HUES64 (cell line): ENCODE measurements around the gene NKAIN2.
"Not testable (repeated sequence)": the region's sequence is repeated elsewhere in the genome, so short reads cannot be mapped to it uniquely, and the experiment has no call there.

Source experiments
- H3K27ac ChIP-seq: 2 replicates; pipeline ENCODE4 v1.7.0; 2013; ENCODE audit warnings: low read depth, low read length, inconsistent platforms
- H3K27me3 ChIP-seq: 2 replicates; pipeline ENCODE4 v1.6.1; 2013; ENCODE audit warnings: mild to moderate bottlenecking, low read length; ENCODE audit not compliant: insufficient read depth
- H3K36me3 ChIP-seq: 2 replicates; pipeline ENCODE4 v1.6.1; 2013; ENCODE audit warnings: mild to moderate bottlenecking, low read length; ENCODE audit not compliant: insufficient read depth
- H3K4me1 ChIP-seq: 2 replicates; pipeline ENCODE4 v1.6.1; 2013; ENCODE audit warnings: mild to moderate bottlenecking, low read length, moderate library complexity; ENCODE audit not compliant: insufficient read depth
- H3K4me3 ChIP-seq: 2 replicates; pipeline ENCODE4 v1.5.1; 2013; ENCODE audit warnings: mild to moderate bottlenecking, low read length, moderate library complexity
- H3K9ac ChIP-seq: 2 replicates; pipeline ENCODE4 v1.6.1; 2013; ENCODE audit warnings: mild to moderate bottlenecking, low read depth, low read length
- H3K9me3 ChIP-seq: 2 replicates; pipeline ENCODE4 v1.6.1; 2013; ENCODE audit warnings: low read depth, low read length; ENCODE audit not compliant: insufficient read depth
- WGBS: fragments of 150-250, 120-280 bp; methylation state at CpG from one replicate; pipeline ENCODE4 v1.1.7; 2013; ENCODE audit warnings: missing lambda C conversion rate; 5-methylcytosine and 5-hydroxymethylcytosine counted together

The NKAIN2 gene

GRCh38 chr6:124694139-124694705 lies 890.6 kb downstream of the NKAIN2 start:
- no peak overlapping the region for H3K9ac ChIP-seq

GRCh38 chr6:124699038-124699437 lies 895.4 kb downstream of the NKAIN2 start:
- H3K4me1 ChIP-seq, result 0 out of 2 replicates have a peak, but pooled peaks cover 5% of the 10 kb centered on the region
- H3K4me3 ChIP-seq, result no peak overlapping the region
- H3K27me3 ChIP-seq, result no peaks in the 10 kb centered on the region
- no peaks in the 10 kb centered on the region for H3K9me3 ChIP-seq
- no peak overlapping the region for H3K27ac ChIP-seq
- no peak overlapping the region for H3K9ac ChIP-seq
- WGBS, result 94% methylated on average over 2 of the region's 2 CpGs
- H3K36me3 ChIP-seq, result no peaks in the 10 kb centered on the region

More at GRCh38 chr6:124694139-124694705, 890.6 kb downstream of the NKAIN2 start:
- Histone ChIP-seq H3K36me3 (no peaks in the 10 kb centered on the region), H3K4me1 (0 out of 2 replicates have a peak, but pooled peaks cover 8% of the 10 kb centered on the region), H3K27me3 (no peaks in the 10 kb centered on the region), H3K27ac (no peak overlapping the region), H3K4me3 (no peak overlapping the region), H3K9me3 (no peaks in the 10 kb centered on the region)
- WGBS, result 87% methylated on average over 4 of the region's 4 CpGs

GRCh38 chr6:124703541-124703940 lies 899.9 kb downstream of the NKAIN2 start:
- WGBS, result 94% methylated on average over 2 of the region's 2 CpGs
- no peaks in the 10 kb centered on the region for H3K4me1 ChIP-seq
- H3K27me3 ChIP-seq, result no peaks in the 10 kb centered on the region
- no peaks in the 10 kb centered on the region for H3K36me3 ChIP-seq
- no peak overlapping the region for H3K4me3 ChIP-seq
- H3K27ac ChIP-seq, result no peak overlapping the region
- no peaks in the 10 kb centered on the region for H3K9me3 ChIP-seq
- no peak overlapping the region for H3K9ac ChIP-seq

- not testable (repeated sequence) for H3K27me3 ChIP-seq, H3K4me3 ChIP-seq, H3K9ac ChIP-seq, H3K9me3 ChIP-seq, H3K27ac ChIP-seq, H3K4me1 ChIP-seq, H3K36me3 ChIP-seq
- 86% methylated on average over 17 of the region's 17 CpGs for WGBS
Observed at GRCh38 chr6:124712532-124712931, 908.9 kb downstream of the NKAIN2 start.

DNA sequence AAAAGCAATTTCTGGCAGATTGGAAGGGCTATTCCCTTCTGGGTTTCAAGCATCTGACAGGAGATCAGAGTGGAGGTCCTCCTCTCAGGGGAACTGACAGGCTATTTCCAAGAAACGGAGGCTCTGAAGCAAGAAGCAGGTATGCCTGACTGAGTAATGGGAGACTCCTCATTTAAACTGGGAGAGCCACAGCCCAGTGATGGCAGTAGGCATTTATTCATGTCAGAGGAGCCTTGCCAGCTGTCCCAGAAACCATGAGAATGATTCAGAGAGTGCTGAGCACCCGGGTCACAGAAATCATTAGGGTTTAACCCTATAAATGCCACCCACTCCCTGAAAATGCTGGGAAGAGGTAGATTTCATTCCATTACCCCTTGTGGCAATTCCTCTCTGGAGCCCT lies 911.1 kb downstream of the NKAIN2 start:
- Histone ChIP-seq H3K9ac (no peak overlapping the region), H3K27me3 (no peaks in the 10 kb centered on the region), H3K36me3 (no peaks in the 10 kb centered on the region), H3K4me3 (no peak overlapping the region), H3K9me3 (no peaks in the 10 kb centered on the region), H3K4me1 (no peaks in the 10 kb centered on the region), H3K27ac (no peak overlapping the region)
- WGBS, result 69% methylated on average over 2 of the region's 2 CpGs

GRCh38 chr6:124719913-124720312 lies 916.2 kb downstream of the NKAIN2 start:
- no peak overlapping the region for H3K27ac ChIP-seq
- no peaks in the 10 kb centered on the region for H3K4me1 ChIP-seq
- no peak overlapping the region for H3K4me3 ChIP-seq
- no peaks in the 10 kb centered on the region for H3K9me3 ChIP-seq
- no peaks in the 10 kb centered on the region for H3K27me3 ChIP-seq
- no peak overlapping the region for H3K9ac ChIP-seq
- no peaks in the 10 kb centered on the region for H3K36me3 ChIP-seq

DNA sequence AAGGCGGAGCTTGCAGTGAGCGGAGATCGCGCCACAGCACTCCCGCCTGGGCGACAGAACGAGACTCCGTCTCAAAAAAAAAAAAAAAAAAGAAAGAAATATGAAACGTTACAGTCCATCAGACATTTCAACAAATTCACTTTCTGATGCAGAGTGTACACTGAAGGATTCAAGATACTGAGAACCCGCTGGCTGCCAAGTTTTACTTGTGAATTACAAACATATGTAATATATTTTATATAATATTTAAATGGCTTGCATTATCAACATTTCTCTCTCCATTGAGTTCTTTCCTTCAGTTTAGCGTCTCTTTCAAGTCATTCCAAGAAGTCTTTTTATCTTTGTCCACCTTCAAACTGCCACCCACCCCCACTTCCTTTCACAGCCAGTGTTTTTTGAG lies 917.7 kb downstream of the NKAIN2 start:
- H3K4me1 ChIP-seq, result no peaks in the 10 kb centered on the region
- no peak overlapping the region for H3K27ac ChIP-seq
- WGBS, result 96% methylated on average over 1 of the region's 11 CpGs
- H3K4me3 ChIP-seq, result no peak overlapping the region
- H3K9me3 ChIP-seq, result no peaks in the 10 kb centered on the region
- H3K27me3 ChIP-seq, result no peaks in the 10 kb centered on the region
- no peak overlapping the region for H3K9ac ChIP-seq
- H3K36me3 ChIP-seq, result no peaks in the 10 kb centered on the region

GRCh38 chr6:124722141-124722878 lies 918.6 kb downstream of the NKAIN2 start:
- Histone ChIP-seq H3K27me3 (no peaks in the 10 kb centered on the region), H3K36me3 (no peaks in the 10 kb centered on the region), H3K4me1 (no peaks in the 10 kb centered on the region), H3K9me3 (no peaks in the 10 kb centered on the region), H3K9ac (no peak overlapping the region), H3K27ac (no peak overlapping the region), H3K4me3 (no peak overlapping the region)
- WGBS, result 96% methylated on average over 3 of the region's 3 CpGs

- H3K27me3 ChIP-seq, result no peaks in the 10 kb centered on the region
- H3K9me3 ChIP-seq, result no peaks in the 10 kb centered on the region
- H3K36me3 ChIP-seq, result no peaks in the 10 kb centered on the region
- H3K4me3 ChIP-seq, result no peak overlapping the region
- H3K27ac ChIP-seq, result no peak overlapping the region
- no peaks in the 10 kb centered on the region for H3K4me1 ChIP-seq
- H3K9ac ChIP-seq, result no peak overlapping the region
Observed at GRCh38 chr6:124723671-124724070, 920.0 kb downstream of the NKAIN2 start.

DNA sequence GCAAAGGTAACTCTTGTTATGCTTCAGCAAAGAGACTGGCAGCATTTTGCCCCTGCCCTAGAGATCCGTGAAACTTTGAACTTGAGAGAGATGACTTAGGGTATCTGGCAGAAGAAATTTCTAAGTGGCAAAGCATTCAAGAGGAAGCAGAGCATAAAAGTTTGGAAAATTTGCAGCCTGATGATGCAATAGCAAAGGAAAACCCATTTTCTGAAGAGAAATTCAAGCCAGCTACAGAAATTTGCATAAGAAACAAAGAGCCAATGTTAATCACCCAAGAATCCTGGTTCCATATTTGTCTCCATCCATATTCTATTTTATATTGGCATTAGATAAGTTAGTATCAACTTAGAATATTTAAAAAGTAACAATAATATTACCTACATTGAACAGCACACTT lies 934.1 kb downstream of the NKAIN2 start:
- H3K36me3 ChIP-seq, H3K9ac ChIP-seq, H3K4me1 ChIP-seq, H3K27ac ChIP-seq, H3K4me3 ChIP-seq, H3K9me3 ChIP-seq, H3K27me3 ChIP-seq: not testable (repeated sequence)
- WGBS, result 92% methylated on average over 1 of the region's 1 CpG

DNA sequence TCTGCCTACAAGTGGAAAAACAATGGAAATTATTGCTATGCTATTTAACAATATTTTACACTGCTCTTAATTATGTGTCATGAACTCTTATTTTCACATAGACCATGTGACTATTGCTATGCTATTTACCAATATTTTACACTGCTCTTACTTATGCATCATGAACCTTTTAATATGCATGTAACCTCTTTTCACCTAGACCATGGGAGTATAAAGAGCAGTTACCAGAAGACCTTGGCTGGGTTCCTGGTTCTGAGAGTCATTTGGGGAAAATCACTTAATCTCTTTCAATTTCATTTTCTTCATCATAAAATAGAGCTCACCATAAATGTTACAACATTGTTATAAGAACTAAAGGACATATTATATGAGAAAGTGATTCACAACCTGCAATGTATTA lies 934.8 kb downstream of the NKAIN2 start:
- H3K36me3 ChIP-seq, result no peaks in the 10 kb centered on the region
- H3K9me3 ChIP-seq, result 0 out of 2 replicates have a peak, but pooled peaks cover under 1% of the 10 kb centered on the region
- no peak overlapping the region for H3K4me3 ChIP-seq
- no peak overlapping the region for H3K9ac ChIP-seq
- H3K27ac ChIP-seq, result no peak overlapping the region
- H3K4me1 ChIP-seq, result no peaks in the 10 kb centered on the region
- no peaks in the 10 kb centered on the region for H3K27me3 ChIP-seq

DNA sequence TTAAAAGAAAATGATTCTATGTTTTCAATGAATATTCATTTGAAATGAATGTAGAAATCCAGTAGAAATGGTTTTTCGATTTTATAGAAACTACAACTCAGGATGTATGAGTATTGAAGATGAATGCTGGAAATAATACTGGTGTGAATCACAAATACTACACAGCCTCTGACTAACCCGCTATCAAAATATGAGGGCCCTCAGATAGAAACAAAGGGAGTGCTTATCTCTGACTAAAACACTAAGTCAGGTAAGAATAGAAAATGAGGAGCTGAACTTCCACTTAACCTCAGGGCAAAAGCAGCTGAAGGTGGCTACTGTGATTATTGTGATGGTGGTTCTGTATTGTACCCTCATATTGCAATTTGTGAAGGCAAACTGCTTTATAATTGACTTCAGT lies 937.7 kb downstream of the NKAIN2 start:
- no peaks in the 10 kb centered on the region for H3K4me1 ChIP-seq
- no peaks in the 10 kb centered on the region for H3K36me3 ChIP-seq
- no peak overlapping the region for H3K27ac ChIP-seq
- H3K4me3 ChIP-seq, result no peak overlapping the region
- no peaks in the 10 kb centered on the region for H3K27me3 ChIP-seq
- H3K9me3 ChIP-seq, result no peaks in the 10 kb centered on the region
- 100% methylated on average over 1 of the region's 2 CpGs for WGBS
- no peak overlapping the region for H3K9ac ChIP-seq
